Measurements from ENCODE around the gene STRA6.

Gene STRA6

GRCh38 chr15:74227968-74228722, 25.6 kb upstream of the STRA6 start:
- DNase-seq: no peak

- no peak for DNase-seq
These were observed 24.4 kb upstream of the STRA6 start for GRCh38 chr15:74226761-74227540.

GRCh38 chr15:74225928-74226327, 23.3 kb upstream of the STRA6 start:
- DNase-seq: no peak

- DNase-seq: no peak
These were observed 19.9 kb upstream of the STRA6 start for GRCh38 chr15:74222240-74223119.

- no peak for DNase-seq
These were observed 19.0 kb upstream of the STRA6 start for GRCh38 chr15:74221399-74222239.

- no peak for DNase-seq
These were observed 18.1 kb upstream of the STRA6 start for GRCh38 chr15:74220475-74221248.

GRCh38 chr15:74217907-74218885, 15.6 kb upstream of the STRA6 start:
- DNase-seq: no peak

GRCh38 chr15:74216949-74217348, 14.4 kb upstream of the STRA6 start:
- no peak for DNase-seq

- no peak for DNase-seq
These were observed 13.4 kb upstream of the STRA6 start for GRCh38 chr15:74215958-74216357.

GRCh38 chr15:74214324-74215021, 11.9 kb upstream of the STRA6 start:
- no peak for DNase-seq

- no peak for DNase-seq
These were observed 11.3 kb upstream of the STRA6 start for GRCh38 chr15:74213858-74214284.

GRCh38 chr15:74212494-74212893, 9.9 kb upstream of the STRA6 start:
- DNase-seq: no peak

- DNase-seq: no peak
These were observed 9.1 kb upstream of the STRA6 start for GRCh38 chr15:74211656-74212055.

- DNase-seq: no peak
These were observed 8.1 kb upstream of the STRA6 start for GRCh38 chr15:74210729-74211128.

- DNase-seq: no peak
These were observed 7.5 kb upstream of the STRA6 start for GRCh38 chr15:74209997-74210671.

- DNase-seq: no peak
These were observed 7.0 kb upstream of the STRA6 start for GRCh38 chr15:74209560-74209958.

- no peak for DNase-seq
These were observed 6.4 kb upstream of the STRA6 start for GRCh38 chr15:74208901-74209559.

GRCh38 chr15:74208496-74208895, 5.9 kb upstream of the STRA6 start:
- DNase-seq: no peak
